ENCODE measurements around the gene STARD10. TPM values are rescaled to one million over a fixed set of nuclear protein-coding genes. Genes with fewer than 3 reads are reported as not detected.

Gene STARD10
- polyA plus RNA-seq, 12 donors, result 34.8 to 66.5 (median 51.8) TPM; not detected in 1

DNA sequence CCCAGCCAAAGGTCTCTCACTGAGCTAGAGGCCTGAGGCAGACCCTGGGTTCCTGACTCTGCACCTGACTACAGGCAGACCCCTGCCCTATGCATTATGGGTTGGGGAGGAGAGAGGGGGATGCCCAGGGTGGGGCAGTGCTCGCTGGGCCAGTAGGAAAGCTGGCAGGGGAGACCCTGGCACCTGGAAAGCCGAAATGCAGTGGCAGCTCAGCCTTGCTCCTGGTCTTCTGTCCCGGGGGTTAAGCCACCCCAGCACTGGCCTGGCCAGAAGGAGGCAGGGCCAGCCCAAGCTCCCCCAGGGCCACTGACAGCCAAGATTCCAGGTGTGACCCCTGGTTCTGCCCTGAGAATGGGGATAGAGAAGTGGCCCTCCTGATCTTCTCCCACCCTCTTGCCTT is 47.0 kb downstream of the STARD10 start:
- no peak for DNase-seq

DNA sequence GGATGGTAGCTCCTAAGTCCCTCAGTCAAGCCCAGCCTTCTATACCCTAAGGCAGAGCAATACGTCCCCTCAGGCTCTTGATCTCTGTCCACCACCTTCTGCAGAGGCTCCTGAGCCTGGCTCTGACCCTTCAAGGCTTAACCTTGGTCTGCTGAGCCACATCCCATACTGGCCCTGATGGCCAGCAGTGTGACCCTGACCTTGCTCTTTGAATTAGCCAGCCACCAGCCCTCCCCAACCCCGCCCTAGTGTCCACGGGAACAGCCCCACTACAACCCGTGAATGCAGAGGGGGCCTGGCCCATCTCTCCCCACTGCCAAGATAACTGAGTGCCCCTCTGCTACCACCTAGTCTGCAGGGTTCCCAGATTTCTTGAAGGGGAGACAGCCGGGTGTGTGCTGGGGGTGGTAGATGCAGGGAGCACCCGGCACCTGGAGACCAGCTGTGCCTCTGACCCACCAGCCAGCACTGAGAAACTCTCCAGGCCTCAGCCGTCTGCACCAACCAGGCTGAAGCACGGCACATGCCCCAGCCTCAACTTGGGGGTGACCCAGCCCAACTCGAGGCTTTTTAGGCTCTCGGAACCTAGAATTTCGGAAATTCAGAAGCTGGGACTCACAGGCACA is 47.8 kb downstream of the STARD10 start:
- no peak for DNase-seq

DNA sequence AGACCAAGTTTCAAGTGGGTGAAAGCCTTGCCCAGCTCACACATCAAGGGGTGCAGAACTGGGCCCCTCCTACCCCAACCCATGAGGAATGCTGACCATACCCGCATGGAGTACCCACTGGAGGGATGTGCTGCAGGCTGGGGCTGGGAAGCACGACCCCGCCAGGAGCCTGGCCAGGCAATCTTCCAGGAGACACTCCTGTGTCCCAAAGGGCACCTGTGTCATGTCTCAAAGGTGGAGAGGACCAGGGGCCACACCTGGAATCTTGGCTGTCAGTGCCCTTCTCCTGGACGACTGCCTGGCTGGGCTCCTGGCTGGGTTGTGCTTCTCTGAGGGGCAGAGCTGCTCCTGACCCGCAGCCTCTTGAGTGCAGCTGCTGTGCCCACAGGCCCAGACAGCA is 48.3 kb downstream of the STARD10 start:
- no peak for DNase-seq

DNA sequence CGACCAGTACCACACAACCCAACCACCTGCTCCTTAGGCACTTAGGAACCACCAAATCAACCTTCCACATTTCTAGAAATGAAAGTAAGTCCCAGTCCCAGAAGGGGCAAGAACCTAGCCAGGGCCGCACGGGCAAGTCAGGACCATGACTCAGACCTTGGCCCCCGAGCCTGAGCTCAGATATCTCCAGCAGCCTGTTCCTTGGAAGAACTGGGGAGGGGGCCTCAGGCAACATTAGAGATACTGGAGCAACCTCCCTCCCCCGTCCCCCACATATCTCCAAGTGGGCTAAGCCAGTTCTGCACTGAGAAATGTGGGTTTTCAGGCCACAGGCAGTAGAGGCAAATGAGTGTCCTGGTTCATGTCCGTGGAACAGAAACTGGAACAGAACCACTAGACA is 49.4 kb downstream of the STARD10 start:
- DNase-seq, result no peak

DNA sequence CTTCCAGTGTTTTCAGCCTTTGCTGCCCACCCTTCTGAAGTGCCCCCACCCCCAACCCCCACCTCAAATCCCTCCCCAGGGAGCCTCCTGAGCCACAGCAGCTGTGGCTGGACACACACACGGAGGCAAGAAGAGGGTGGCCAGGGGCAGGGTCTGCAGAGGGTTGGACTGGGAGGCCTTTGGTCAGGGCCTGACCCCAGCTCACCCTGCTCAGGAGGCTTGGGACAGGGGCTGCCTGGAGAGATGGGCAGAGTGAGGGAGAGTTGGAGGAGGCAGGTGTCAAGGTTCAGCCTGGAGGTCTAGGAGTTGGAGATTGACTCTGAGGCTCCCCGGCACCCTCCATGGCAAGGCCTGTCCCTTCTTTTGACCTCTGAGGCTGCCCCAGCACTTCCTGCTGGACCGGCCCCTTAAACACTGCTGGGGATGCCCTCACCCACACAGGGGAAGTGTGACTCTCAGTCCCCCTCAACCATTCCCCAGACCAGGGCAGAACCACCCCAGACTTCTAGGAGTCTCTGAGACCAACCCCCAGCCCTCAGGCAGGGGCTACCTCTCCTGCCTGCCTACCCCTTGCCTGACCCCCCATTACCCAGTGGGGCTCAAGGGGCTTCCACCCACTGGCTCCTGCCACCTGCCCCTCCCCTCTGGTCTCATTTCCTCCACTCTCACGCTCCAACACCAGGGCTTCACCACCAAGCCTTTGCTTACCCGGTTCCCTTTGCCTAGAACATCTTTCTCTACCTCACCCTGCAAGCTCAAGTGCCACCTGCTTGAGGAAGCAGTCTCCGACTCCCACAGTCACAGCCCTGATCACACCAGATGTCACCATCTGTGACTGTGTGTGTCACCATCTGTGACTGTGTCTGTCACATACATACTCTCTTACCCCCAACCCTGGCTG is 50.3 kb downstream of the STARD10 start:
- no peak for DNase-seq

DNA sequence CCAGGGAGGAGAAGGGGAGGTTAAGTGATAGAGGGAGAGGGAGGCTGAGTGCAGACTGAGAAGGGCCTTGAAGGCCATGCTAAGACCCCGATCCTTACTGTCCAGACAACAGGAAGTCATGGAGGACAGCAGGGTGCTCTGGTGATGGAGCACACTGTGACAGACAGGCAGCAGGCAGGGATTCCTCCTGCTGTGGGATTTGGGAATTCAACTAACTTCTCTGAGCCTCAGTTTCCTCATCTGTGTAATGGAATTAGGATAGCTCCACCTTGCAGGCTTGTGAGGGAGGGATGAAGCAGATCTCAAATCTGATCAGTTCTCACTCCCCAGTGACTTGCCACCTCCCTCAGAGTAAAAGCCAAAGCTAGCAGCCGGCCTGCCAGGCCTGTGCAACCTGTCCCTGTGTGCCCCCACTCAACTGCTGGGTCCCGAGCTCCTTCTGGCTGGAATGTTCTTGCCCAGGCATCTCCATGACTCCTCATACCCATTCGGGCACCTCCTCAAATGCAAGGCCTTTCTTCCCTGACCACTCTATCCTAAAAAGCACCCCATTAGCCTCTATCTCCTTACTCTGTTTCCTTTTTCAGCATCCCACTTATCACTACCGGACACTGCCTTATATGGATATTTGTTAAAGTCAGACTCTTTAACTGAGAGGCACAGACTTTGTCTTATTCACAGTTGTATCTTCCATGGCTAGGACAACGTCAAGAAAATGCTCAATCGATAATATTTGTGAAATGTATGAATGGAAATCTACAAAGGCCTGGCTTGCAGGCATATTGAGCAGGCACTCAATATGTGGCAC is 51.1 kb downstream of the STARD10 start:
- DNase-seq, result no peak

DNA sequence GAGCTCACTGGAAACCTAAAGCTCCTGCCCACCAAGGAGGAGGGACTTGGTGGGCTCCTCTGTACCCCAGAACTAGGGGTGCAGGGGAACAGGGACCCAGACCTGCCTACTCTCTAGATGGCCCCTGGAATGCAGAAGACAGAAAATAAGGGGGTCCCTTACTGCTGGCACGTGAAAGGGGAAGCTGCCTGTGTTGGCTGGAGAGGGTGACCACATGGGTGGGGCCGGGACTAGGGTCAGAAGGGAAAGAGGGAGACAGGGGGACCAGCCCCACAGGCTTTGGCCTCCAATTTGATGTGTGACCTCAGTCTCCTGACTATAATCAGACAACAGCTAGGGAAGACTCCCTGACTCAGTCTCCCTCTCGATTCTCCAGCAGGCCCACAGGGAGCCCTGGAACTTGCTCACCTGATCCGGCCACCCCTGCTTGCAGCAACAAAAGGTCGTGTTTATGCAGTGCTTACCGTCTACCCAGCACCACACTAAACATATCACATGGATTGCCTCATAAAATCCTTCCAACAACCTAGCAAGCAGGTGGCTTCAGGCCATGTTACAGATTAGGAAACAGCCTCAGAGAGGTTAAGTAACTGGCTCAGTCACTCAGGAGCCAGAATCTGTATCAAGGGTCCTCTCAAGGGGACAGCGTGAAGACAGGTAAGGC is 51.9 kb downstream of the STARD10 start:
- DNase-seq, result no peak

DNA sequence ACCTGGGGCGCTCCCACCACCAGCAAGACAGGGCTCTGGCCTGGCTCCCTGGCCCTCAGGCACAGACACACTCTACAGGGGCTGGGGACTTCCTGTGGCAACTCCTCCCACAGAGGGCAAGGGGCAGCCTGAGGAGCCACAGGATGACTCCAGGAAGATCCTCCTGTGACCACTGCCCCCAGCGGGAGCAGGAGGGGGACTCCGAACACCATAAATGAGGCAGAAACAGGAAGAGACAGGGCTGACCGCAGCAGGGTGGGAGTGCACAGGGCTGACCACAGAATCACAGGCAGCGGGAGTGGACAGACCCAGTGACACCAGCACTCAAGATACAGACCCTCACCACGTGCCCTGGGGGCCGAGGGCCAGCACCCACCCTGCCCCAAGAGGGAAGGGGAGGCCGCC is 52.4 kb downstream of the STARD10 start:
- DNase-seq, result no peak

DNA sequence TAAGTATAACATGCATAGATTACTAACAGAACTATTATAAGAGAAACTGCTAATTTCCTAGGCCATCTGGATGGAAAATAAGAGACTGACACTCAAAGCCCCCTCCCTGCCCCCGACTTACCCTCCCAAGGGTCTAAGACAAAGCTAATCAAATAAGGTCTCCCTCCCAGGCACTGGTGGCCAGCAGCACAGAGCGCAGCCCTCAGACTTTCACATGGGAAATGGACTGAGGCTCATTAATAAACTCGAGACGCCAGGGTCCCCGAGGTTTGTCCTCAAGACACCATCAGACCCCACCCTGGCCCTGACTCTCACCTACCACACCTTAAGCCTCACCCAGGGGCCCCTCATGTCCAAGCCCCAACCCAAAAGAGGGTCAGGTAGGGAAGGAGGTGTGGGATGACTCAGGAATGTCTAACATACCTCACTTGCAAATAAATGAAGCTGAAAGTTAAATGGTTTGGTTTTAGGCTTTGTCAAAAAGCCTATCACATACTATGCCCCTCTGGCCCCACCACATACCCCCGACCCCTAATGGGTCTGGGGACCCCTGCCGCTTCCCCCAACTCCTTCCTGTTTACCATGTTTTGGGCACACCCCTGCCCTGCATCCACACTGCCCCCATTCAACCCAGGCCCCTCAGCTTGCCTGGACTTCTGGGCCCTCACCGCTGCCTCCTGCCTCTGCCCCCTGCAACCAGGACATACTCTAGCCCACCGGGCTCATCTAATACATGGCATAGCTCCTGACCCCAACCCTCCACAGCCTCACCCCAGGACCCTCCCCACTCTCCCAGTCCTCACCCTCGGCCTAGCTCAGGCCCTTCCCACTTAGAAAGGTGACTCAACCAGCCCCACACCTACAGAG is 53.1 kb downstream of the STARD10 start:
- DNase-seq, result no peak

DNA sequence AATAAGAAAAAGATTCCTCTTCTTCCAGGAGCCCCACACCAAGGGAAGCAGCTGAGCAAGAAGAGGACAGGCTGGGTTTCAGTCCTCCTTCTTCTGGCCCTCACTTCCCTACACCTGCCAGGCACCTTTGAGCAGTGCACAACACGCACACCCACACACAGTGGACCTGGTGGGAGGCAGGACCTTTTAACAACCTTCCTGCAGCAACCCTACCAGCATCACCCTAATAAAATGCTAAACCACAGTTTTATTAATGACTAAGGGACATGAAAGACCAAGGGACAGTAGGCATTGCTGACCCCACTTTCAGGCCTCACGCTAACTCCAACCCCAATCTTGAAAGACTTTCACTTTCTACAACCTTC is 53.8 kb downstream of the STARD10 start:
- no peak for DNase-seq

DNA sequence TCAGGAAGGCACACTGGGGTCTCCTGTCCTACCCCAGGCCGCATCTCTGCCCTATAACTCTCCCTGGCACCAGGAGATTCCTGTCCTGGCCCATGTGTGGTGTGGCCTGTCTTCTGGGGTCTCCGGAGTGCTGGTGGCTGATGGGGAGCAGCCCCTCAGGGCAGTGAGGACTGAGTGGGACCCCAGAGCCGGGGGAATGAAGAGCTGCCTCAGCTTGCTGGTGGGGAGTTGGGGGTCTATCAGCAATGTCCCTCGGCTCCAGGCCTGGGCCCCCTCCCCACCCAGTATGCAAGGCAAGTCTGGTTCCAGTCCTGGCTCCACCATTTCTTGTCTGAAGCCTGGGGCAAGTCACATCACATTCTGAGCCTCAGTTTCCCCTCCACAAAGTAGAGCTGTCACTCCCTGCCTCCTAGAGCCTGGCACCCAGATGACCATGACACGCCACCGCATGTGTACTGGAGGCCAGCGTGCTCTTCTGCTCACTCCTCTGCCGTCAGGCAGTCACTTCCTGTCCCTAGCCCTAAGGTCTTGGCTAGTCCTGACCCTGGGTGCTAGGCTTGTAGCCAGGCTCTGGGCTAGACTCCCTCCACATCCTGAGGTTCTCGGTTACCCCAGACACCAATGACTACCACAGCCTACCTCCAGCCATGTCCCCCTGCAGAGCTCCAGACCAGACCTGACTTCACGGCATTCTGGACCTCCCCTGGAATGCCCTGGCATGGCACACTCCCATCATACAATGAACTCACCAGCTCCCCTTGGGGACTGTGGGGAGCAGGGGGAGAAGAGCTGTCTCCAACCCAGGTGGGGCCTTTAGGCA is 54.4 kb downstream of the STARD10 start:
- no peak for DNase-seq

DNA sequence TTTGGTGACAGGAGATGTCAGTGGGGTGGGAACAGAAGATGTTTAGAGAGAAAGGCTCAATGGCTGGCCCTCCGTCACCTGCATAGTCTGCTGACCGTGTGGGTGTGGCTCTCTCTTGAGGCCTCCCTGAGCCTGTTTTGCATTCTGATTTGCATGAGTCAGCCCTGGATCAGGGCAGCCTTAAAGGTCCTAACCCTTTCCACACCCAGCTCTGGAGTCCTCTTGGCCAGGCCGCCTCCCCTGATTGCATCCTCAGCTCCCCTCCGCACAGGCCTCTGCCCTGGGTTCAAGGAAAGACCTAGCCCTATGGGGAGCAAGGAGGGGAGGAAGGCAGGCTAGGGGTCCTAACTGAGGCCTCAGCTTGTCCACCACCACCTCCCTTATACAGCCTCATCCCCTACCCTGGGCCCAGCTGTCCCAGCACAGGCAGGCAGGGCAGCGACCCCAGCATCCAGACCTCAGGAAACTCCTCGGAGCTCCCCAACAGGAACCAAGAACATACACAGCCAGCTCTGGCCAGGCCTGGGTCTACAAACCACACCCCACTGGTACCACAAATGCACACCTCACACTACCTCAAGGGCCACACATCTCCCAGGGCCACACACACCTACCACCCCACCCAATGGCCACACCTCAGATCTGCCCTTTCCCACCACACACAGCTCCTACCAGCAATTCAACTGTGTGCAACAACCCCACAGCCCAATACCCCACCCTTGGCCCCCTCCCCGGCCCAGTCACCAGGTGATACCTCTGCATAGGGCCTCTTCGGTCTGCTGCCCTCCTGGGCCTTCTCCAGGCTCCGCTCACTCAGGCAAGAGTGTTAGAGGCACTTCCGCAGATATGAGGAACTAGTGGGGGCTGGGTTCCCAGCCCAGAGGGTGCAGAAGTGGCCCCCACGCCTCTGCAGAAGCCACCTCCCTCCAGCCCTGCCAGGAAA is 55.4 kb downstream of the STARD10 start:
- no peak for DNase-seq

DNA sequence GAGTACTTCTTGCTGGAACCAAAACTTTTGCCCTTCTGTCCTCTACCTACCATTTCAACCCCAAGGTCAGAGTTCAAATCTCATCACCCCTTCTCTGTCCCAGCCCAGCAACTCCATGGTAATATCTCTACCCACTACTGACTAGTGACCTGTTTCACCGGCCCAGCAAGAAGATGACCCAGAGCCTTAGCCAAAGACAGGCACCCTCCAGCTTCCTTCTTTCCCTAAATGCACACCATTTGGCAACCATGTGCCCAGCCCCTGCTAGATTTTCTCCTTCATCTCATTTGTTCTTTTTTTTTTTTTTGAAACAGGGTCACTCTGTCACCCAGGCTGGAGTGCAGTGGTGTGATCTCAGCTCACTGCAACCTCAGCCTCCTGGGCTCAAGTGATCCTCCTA is 56.5 kb downstream of the STARD10 start:
- no peak for DNase-seq

DNA sequence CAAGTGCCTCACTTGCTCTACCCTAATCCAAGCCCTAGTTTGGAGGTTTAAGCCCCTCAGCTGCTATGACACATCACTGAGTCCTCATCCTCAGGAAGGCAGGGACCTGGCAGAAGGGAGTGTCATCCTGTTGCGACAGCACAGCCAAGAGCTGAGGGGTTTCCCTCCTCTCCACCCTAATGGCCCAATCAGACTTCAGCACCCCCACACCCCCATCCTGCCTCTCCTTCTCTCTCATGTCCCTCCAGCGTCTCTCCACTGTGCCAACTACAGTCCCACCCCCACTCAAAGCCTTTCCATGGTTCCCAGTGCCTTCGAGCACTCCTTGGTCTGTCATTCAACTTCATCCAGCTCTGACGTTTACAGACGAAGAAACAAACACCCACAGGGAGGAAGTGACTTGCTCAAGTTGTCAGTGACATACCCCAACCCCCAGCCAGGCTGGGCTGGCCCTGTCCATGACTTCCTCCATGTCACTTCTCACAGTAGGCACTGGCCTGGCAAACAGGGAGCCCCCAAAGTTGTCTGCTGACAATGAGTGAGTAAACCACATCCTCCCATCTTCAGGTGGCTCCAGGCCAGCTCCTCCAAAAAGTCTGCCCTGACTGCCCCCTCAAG is 57.3 kb downstream of the STARD10 start:
- no peak for DNase-seq

DNA sequence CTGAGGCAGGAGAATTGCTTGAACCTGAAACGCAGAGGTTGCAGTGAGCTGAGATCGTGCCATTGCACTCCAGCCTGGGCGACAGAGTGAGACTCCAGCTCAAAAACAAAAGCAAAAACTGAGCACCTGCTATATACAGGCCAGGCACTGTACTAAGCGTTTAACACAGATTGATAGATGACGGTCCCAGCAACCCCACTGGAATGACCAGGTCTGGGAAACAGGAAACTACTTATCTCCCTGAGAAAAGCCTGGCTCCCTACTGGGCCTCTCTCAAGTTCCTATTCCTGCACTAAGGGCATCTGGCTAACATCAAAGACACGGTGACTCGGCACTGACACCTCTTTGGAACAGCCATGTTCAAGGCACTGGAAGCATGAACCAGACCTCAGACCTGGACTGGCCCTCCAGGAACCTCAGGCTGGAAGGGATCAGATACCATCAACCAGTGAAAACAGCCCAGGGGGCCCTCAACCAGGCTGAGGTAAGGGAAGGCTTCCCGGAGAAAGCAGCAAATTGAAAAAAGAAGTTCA is 58.3 kb downstream of the STARD10 start:
- no peak for DNase-seq

DNA sequence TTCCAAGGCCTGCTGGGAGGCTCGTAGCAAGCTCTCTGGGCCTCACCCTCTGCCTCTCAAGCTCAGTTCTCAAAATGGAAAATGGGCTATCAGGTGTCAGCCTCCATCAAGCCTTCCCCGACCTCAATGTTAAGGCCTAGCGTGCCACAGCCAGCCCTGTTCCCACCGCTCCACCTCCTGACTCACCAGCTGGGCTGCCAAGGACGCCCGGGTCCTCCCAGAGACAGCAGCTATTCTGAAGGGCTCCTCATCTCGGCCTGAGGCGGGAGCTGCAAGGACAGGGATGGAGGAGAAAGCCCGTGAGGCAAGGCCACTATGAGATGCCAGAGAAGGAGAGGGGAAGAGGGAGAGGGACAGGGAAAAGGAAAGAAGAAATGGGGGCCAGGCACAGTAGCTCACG is 61.5 kb downstream of the STARD10 start:
- DNase-seq, result no peak

DNA sequence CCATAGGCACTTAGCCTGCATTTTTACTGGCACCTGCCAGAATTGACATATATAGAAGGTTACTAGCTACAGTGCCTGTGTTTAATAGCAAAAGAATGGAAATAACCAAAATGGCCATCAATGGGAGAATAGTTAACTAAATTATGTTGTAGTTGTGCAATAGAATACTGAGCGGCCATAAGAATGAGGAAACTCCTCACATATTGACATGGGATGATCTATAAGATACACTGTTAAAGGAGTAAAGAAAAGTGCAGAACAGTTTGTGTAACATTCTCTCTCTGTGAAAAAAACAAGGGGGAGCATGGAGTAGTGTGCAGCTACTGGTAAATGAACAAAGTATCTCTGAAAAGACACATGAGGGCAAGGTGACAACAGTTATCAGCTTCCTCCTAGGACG is 63.1 kb downstream of the STARD10 start:
- DNase-seq, result no peak

DNA sequence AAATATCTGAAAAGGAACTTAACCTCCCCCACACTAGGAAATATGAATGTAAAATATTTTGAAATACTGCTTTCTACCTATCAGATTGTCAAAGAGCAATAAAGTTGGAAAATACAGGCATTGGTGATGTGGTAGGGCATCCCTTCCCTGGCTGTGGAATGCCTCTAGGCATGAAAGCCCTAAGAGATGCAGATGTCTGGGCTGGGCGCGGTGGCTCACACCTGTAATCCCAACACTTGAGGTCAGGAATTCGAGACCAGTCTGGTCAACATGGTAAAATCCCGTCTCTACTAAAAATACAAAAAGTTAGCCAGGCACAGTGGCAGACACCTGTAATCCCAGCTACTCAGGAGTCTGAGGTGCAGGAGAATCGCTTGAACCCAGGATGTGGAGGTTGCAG is 63.6 kb downstream of the STARD10 start:
- DNase-seq, result no peak

All from muscle of arm (tissue), 12 donors.